Thyroid gland (tissue), 4 donors: Measurements from ENCODE around the gene NUP43. TPM values are rescaled to one million over a fixed set of nuclear protein-coding genes. Genes with fewer than 3 reads are reported as not detected.

Experiments
- DNase-seq, 2 donors: peaks; one replicate each; pipeline ENCODE4 v3.0.0-alpha.2; 2019
- H3K27ac ChIP-seq, 3 donors: fragments of 200-600 bp; sonication (generic); 1 replicate in 2 of 3; 2 replicates in 1 of 3; pipeline ENCODE4 v1.5.1; 2016 to 2019; ENCODE audit warnings: mild to moderate bottlenecking in 1 of 3, moderate library complexity in 1 of 3
- H3K27me3 ChIP-seq: fragments of 200-600 bp; sonication (generic); one replicate; pipeline ENCODE4 v1.5.1; 2019
- H3K36me3 ChIP-seq, 2 donors: fragments of 200-600 bp; sonication (generic); one replicate each; pipeline ENCODE4 v1.5.1; 2016 to 2019
- H3K4me1 ChIP-seq, 2 donors: fragments of 200-600 bp; sonication (generic); one replicate each; pipeline ENCODE4 v1.5.1; 2017 to 2019
- H3K4me3 ChIP-seq, 3 donors: fragments of 200-600 bp; sonication (generic); replicated peaks in 1 of 3; 1 replicate in 2 of 3; 2 replicates in 1 of 3; pipeline ENCODE4 v1.5.1; 2016; ENCODE audit warnings: mild to moderate bottlenecking in 1 of 3
- H3K9me3 ChIP-seq: fragments of 200-600 bp; sonication (generic); one replicate; pipeline ENCODE4 v1.5.1; 2017
- POLR2A ChIP-seq, 2 donors: fragments of 450-650 bp; IDR thresholded peaks; one replicate each; pipeline ENCODE4 v1.6.1; 2017; ENCODE audit warnings: antibody characterized with exemption in 2 of 2, mild to moderate bottlenecking in 2 of 2, moderate library complexity in 1 of 2
- WGBS, 2 donors: methylation state at CpG; one replicate each; pipeline ENCODE4 v1.1.5; 2017; 5-methylcytosine and 5-hydroxymethylcytosine counted together
- intact Hi-C: fragments of 100-400 bp; cut with DNase I; formaldehyde crosslinking; loops from one replicate; pipeline ENCODE4 v1.15.1; 2023
- total RNA-seq, 4 donors: library from RNA; depleted of rRNA; stranded (reverse); fragments of >200 nt; gene quantifications; one replicate each; pipeline ENCODE4 v1.2.3, GENCODE V29; 2016
- TF ChIP-seq, protein P1 (sequence below), 6 experiments: fragments of 200-600 bp in 3 of 6; fragments of 450-650 bp in 3 of 6; sonication (generic) in 3 of 6; IDR thresholded peaks; one replicate each; pipeline ENCODE4 v1.5.1; 2016 to 2019; ENCODE audit warnings: antibody characterized with exemption in 6 of 6, mild to moderate bottlenecking in 2 of 6, inconsistent platforms in 1 of 6, moderate library complexity in 1 of 6

The NUP43 gene
- total RNA-seq, 4 donors from 2014 or later = 31.1 to 112 (median 53.7) TPM

- Histone ChIP-seq H3K27ac (no peak overlapping the region), H3K27me3 (no peaks in the 10 kb centered on the region), H3K4me1 (no peaks in the 10 kb centered on the region), H3K36me3 (peaks cover 8 to 28% of the 10 kb centered on the region in 2 donors), H3K4me3 (no peak overlapping the region), H3K9me3 (no peaks in the 10 kb centered on the region)
- no peak for DNase-seq
- WGBS, 2 donors = 89 to 91% methylated on average over 4 of the region's 4 CpGs
- intact Hi-C loops = no loop called here
- TF ChIP-seq POLR2A (IDR thresholded peaks at IDR 0.05) = no peak
- TF ChIP-seq, protein P1, sequence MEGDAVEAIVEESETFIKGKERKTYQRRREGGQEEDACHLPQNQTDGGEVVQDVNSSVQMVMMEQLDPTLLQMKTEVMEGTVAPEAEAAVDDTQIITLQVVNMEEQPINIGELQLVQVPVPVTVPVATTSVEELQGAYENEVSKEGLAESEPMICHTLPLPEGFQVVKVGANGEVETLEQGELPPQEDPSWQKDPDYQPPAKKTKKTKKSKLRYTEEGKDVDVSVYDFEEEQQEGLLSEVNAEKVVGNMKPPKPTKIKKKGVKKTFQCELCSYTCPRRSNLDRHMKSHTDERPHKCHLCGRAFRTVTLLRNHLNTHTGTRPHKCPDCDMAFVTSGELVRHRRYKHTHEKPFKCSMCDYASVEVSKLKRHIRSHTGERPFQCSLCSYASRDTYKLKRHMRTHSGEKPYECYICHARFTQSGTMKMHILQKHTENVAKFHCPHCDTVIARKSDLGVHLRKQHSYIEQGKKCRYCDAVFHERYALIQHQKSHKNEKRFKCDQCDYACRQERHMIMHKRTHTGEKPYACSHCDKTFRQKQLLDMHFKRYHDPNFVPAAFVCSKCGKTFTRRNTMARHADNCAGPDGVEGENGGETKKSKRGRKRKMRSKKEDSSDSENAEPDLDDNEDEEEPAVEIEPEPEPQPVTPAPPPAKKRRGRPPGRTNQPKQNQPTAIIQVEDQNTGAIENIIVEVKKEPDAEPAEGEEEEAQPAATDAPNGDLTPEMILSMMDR (IDR thresholded peaks at IDR 0.05) = no peak
Measured at GRCh38 chr6:149727793-149728498, 18.4 kb downstream of the NUP43 start.

DNA sequence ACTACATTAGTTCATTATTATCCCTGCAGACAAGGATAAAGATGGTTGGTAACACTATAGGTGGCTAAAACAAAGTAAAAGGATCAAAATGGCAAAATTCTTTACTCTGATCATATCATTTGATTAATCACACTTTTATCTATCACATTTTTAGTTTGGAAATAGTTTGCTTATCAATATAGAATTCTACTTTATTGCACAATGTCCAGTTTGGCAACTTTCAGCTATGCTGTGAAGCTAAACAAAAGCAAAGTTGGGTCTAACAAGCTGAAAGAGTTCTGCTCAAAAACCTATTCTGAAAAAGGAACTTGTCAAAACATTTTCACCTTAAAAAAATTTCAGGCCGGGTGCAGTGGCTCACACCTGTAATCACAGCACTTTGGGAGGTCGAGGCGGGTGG lies 20.5 kb downstream of the NUP43 start:
- H3K36me3 ChIP-seq = peaks cover 8 to 19% of the 10 kb centered on the region in 2 donors

GRCh38 chr6:149723771-149724417 lies 22.4 kb downstream of the NUP43 start:
- no peak for TF ChIP-seq POLR2A (IDR thresholded peaks at IDR 0.05)
- TF ChIP-seq, protein P1 (IDR thresholded peaks at IDR 0.05) = peak in 5 of 6 experiments; percentile 21 to 66 (median 55)
- intact Hi-C loops = no loop called here
- no peaks in the 10 kb centered on the region for H3K9me3 ChIP-seq
- peaks cover 0 to 1% of the 10 kb centered on the region in 2 donors for H3K4me1 ChIP-seq
- WGBS, 2 donors = 69 to 71% methylated on average over 10 of the region's 10 CpGs
- H3K27ac ChIP-seq = no peak overlapping the region
- H3K36me3 ChIP-seq = peaks cover 2 to 8% of the 10 kb centered on the region in 2 donors
- no peak overlapping the region for H3K4me3 ChIP-seq
- H3K27me3 ChIP-seq = no peaks in the 10 kb centered on the region
- DNase-seq = peak; percentile 18 to 35

More for the DNA sequence above, 20.5 kb downstream of the NUP43 start:
- Histone ChIP-seq H3K4me1 (no peaks in the 10 kb centered on the region), H3K9me3 (no peaks in the 10 kb centered on the region), H3K4me3 (no peak overlapping the region), H3K27ac (no peak overlapping the region), H3K27me3 (no peaks in the 10 kb centered on the region)
- DNase-seq = no peak
- WGBS, 2 donors = 79 to 86% methylated on average over 3 of the region's 3 CpGs
- intact Hi-C loops = no loop called here
- TF ChIP-seq, protein P1 (IDR thresholded peaks at IDR 0.05) = no peak
- no peak for TF ChIP-seq POLR2A (IDR thresholded peaks at IDR 0.05)

- WGBS, 2 donors = 89 to 93% methylated on average over 4 of the region's 4 CpGs
- TF ChIP-seq POLR2A (IDR thresholded peaks at IDR 0.05) = no peak
- TF ChIP-seq, protein P1 (IDR thresholded peaks at IDR 0.05) = no peak
- H3K9me3 ChIP-seq = no peaks in the 10 kb centered on the region
- no peak overlapping the region for H3K4me3 ChIP-seq
- H3K27me3 ChIP-seq = no peaks in the 10 kb centered on the region
- no peak for DNase-seq
- H3K36me3 ChIP-seq = peaks cover 0 to 2% of the 10 kb centered on the region in 2 donors
- no peak overlapping the region for H3K27ac ChIP-seq
- intact Hi-C loops = no loop called here
- peaks cover 0 to 6% of the 10 kb centered on the region in 2 donors for H3K4me1 ChIP-seq
Measured at GRCh38 chr6:149723262-149723661, 23.1 kb downstream of the NUP43 start.

DNA sequence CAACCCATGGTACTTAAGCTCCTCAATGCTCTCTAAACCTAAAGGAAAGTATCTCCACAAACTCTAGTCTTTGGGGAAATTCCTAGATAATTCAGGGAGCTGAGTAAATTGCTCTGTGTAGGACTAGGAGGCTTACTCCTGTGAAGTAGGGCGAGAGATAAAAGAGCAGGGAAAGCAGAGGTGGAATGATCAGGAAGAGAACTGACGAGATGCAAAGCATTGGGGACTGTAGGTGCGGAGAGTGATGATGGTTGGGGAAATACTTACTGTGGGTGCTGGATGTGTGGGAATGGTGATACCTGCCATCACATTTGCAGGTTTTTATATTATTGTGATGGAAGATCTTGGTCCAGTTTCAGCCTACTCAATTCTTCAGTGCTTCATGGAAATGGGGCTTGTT lies 26.8 kb downstream of the NUP43 start:
- H3K4me1 ChIP-seq = peaks cover 4 to 17% of the 10 kb centered on the region in 2 donors
- H3K4me3 ChIP-seq = no peak overlapping the region
- H3K27ac ChIP-seq = no peak overlapping the region
- 94 to 97% methylated on average over 3 of the region's 3 CpGs for WGBS, 2 donors
- intact Hi-C loops = no loop called here
- no peaks in the 10 kb centered on the region for H3K9me3 ChIP-seq
- no peaks in the 10 kb centered on the region for H3K36me3 ChIP-seq
- no peak for DNase-seq
- TF ChIP-seq POLR2A (IDR thresholded peaks at IDR 0.05) = no peak
- TF ChIP-seq, protein P1 (IDR thresholded peaks at IDR 0.05) = no peak
- H3K27me3 ChIP-seq = no peaks in the 10 kb centered on the region
